Raji (cell line): ENCODE measurements around the gene PRDM5.

Experiments
- POLR2A ChIP-seq: IDR thresholded peaks from 2 replicates; pipeline ENCODE4 v1.6.1; 2011; ENCODE audit warnings: low read depth, low read length, control low read depth; ENCODE audit not compliant: insufficient read depth

PRDM5 gene

GRCh38 chr4:120871173-120871572, 51.4 kb downstream of the PRDM5 start:
- no peak for TF ChIP-seq POLR2A

- TF ChIP-seq POLR2A, result no peak
These were observed 52.2 kb downstream of the PRDM5 start for GRCh38 chr4:120870279-120870673.

- TF ChIP-seq POLR2A, result no peak
These were observed 52.8 kb downstream of the PRDM5 start for GRCh38 chr4:120869613-120870278.

DNA sequence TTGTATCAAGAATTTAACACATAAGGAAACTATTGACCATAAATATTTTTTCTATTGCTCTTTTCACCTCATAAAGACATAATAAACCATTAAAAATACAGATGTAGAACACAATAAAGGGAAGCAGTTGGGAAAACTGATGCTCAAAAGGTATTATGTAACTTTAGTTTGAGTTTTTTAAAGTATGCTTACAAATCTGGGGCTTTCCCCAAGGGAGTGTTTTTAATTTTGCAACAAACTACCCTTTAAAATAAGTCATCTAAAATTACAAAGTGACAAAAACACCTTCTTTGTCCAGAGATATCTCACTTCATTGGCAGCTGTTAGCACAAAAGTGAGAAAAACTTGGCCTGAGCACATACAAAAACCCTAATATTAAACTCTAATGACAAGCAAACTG, 55.0 kb downstream of the PRDM5 start:
- no peak for TF ChIP-seq POLR2A

DNA sequence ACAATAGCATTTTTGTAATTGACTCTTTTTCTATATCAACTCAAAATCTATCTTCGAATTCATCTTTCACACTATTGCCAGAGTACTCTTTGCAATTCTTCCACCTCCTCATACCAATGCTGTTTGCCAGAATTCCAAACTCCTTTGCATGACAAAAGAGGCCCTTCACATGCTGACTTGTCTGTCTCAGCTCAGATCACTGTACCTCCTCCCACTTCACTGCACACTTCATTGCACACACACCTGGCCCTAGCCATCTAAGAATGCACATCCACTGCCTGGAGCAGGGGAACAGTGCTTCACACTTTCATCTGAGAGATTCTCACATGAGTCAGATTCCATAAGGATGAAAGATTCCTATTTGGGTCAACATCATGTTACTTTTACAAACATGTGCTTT, 56.5 kb downstream of the PRDM5 start:
- TF ChIP-seq POLR2A, result no peak

DNA sequence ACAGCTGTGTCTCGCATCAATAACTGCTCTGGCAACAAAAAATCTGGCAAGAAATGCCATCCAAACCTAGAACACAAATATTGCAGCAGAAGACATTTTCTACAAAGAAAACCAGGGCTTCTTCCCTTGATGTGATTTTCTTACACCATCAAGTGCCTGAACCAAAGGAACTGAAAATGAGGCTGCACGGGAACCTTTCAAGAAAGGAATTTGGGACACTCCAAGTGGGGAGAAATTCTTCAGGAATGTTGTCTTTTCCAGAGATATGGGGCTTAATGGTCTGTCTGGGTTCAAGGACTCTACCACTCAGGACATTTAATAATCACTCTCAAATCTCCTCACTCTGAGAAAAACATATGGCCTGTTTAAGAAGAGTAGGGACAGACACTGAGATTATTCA, 57.6 kb downstream of the PRDM5 start:
- no peak for TF ChIP-seq POLR2A

DNA sequence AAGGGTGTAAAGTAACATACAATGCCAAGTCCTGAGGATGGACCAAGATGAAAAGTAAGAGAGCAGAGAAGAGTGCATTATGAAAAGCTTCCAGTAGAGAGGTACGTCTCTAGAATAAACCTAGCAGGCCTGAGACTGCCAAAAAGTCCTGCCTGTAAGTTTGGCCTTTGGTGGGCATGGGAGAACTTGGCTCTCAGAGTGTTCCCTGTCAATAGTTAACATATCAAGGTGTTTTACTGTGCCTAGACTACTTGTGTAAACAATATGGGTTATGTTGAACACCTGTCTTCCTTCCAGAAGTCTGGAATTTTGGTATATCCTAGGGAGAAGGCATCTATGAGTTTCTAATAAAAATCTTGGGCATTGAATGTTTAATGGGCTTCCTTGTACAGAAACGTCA, 60.1 kb downstream of the PRDM5 start:
- TF ChIP-seq POLR2A, result no peak

GRCh38 chr4:120861852-120862251, 60.7 kb downstream of the PRDM5 start:
- no peak for TF ChIP-seq POLR2A

GRCh38 chr4:120858776-120859175, 63.8 kb downstream of the PRDM5 start:
- TF ChIP-seq POLR2A, result no peak

DNA sequence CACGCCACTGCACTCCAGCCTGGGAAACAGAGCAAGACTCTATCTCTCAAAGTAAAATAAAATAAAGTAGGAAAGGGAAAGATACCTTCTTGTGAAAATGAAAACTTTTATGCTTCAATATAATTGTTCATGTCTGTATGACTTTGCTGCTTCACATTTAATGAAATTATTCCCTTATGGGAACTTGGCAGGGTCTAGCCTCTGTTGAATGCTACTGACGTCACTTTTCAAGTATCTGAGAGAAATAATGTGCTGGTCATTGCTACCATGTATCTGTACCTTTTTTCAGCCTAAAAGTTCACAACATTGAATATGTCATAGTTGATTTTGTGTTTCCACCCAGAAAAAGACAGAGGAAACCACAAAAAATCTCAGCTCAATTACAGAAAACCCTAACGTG, 65.2 kb downstream of the PRDM5 start:
- TF ChIP-seq POLR2A, result no peak

- TF ChIP-seq POLR2A, result no peak
These were observed 66.2 kb downstream of the PRDM5 start for GRCh38 chr4:120856294-120856693.

DNA sequence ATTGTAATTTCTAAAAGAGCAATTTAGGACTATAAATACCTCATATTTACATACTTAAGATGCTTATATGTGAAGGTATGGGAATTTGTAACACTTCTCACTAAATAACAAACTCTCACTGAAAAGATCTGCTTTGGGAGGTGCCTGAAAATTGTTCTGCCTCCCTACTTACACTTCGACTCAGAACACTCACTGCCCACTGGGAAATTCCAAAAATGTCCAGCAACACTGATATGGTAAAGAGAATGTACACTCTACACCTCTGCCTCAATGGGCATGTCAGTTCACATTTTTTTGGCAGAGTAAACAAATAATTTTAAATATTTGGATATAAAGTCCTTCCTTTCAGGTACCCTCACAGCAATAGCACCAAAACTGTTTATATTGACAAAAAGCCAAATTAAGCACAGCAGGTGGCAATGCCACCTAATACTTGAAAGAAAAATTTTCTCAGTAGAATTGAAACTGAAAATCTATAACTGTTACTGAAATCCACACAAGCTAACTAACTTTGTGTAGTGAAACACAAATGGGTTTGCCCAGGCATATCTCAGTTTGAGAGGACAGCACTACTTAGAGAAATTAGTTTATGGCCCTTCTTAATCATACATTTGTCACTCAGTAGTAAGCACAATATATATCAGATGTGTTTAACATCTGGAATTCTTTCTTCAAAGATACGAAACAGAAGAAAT, 67.1 kb downstream of the PRDM5 start:
- TF ChIP-seq POLR2A, result no peak

DNA sequence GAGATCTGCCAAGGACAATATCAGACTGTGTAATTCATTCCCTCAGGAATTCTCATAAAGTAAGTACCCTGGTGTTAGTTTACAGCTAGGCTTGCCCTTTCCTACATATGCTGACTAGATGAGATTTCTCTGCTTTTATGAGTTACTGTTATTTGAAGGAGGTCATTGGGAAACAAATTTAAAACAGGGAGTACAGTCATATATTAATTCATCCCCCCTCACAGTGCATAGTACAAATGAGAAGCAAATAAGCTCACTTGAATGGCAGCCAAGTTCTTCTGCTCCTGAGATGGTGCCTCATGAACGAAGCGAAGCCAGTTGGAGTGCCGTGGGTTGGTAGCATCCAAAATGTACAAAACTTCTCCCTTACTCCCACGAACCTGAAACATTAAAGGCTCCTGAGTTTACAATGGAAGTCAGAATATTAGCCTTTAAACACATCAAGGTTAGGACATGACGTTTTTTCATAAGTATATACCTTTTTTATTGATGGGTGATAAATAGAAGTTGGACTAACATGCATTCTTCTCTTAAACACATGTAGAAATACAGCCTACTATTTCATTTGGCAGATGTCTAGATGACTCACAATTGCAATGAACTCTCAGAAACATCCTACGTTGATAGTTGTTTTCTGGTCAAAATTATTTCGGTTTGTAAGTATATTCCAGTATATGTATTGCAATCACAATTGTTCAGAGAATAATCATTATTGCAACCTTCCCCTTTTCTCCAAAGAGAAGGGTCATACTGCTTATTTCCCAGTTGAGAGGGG, 69.2 kb downstream of the PRDM5 start:
- TF ChIP-seq POLR2A, result no peak

DNA sequence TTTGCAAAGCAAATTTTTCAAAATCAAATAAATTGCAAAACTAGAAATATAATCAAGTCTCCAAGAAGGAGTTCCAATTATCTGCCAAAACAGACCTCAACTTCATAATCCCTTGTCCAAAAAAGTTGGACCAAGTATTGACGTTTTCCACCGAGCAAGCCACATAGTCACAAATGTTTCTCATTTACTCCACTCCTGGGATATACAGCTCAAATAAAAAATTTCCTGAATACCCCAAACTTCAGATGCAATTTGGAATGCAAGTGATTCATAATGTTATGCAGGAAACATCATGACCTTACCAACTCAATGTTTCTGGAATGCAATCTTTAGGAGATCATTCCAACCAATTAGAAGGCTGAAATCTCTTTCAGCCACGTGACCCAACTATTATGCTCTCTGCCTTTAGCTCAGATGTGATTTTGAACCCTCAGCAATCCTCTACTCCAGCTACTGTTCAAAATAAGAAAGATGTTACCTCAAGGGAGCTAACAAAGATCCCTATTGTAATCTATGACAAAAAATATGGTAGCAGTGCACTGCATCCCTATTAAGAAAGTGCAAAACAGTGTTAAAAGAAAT, 72.4 kb downstream of the PRDM5 start:
- no peak for TF ChIP-seq POLR2A

DNA sequence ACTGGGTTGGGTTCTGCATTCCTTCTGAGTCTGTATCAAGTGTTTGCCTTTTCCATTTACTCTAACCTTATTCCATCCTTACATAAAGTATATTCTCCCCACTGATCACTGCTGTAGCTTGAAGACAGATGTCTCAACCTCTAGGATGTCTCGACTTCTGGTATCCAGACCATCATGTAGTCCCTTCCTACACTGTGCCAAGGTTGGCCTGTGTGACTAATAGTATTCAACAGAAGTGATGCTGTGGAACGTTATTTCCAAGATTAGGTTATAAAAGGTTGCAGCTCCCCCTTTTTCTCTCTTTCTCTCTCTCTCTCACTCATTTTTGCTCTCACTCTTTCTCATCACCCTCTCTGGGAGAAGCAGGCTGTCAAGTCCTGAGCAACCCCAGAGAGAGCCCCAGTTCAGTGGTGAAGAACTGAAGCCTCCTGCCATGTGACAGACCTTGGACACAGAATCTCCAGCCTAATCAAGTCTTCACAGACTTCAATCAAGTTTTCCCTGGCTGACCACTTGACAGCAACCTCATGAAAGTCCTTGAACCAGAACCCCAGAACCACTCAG, 75.4 kb downstream of the PRDM5 start:
- no peak for TF ChIP-seq POLR2A

DNA sequence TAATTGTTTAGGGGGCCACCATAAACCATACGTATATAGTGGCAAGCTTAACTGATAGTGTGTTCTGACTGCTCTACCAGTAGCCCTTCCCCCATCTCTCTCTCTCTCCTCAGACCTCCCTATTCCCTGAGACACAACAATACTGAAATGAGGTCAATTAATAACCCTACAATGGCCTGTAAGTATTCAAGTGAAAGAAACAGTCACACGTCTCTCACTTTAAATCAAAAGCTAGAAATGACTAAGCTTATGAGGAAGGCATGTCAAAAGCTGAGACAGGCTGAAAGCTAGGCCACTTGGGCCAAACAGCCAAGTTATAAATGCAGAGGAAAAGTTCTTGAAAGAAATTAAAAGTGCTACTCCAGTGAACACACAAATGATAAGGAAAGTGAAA, 78.0 kb downstream of the PRDM5 start:
- no peak for TF ChIP-seq POLR2A

- no peak for TF ChIP-seq POLR2A
These were observed 78.5 kb downstream of the PRDM5 start for GRCh38 chr4:120843849-120844527.
